Stimulated activated naive CD4-positive, alpha-beta T cell (primary cell): ENCODE measurements around the gene ANKRD9.
"Not testable (repeated sequence)": the region's sequence is repeated elsewhere in the genome, so short reads cannot be mapped to it uniquely, and the experiment has no call there.

ENCODE experiments used
- DNase-seq, 6 experiments: peaks; one replicate each; lab custom pipeline; 2025; lab: John Stamatoyannopoulos, UW

ANKRD9 gene

GRCh38 chr14:102538602-102539543 lies 29.3 kb upstream of the ANKRD9 start:
- no peak for DNase-seq

- no peak for DNase-seq
Measured at GRCh38 chr14:102537981-102538601, 28.5 kb upstream of the ANKRD9 start.

GRCh38 chr14:102532204-102532658 lies 22.7 kb upstream of the ANKRD9 start:
- no peak for DNase-seq

- no peak for DNase-seq
Measured at GRCh38 chr14:102530828-102531478, 21.4 kb upstream of the ANKRD9 start.

- no peak for DNase-seq
Measured at GRCh38 chr14:102528431-102529170, 19.0 kb upstream of the ANKRD9 start.

- no peak for DNase-seq
Measured at GRCh38 chr14:102525929-102526497, 16.4 kb upstream of the ANKRD9 start.

- DNase-seq = peak in 4 of 6 experiments; percentile 23 to 55 (median 42)
Measured at GRCh38 chr14:102525219-102525928, 15.8 kb upstream of the ANKRD9 start.

GRCh38 chr14:102524451-102525218 lies 15.1 kb upstream of the ANKRD9 start:
- peak; percentile 76 to 88 (median 82) for DNase-seq

GRCh38 chr14:102523569-102524450 lies 14.2 kb upstream of the ANKRD9 start:
- no peak for DNase-seq

- DNase-seq = no peak
Measured at GRCh38 chr14:102523200-102523568, 13.6 kb upstream of the ANKRD9 start.

- not testable (repeated sequence) for DNase-seq
Measured at GRCh38 chr14:102519709-102520108, 10.1 kb upstream of the ANKRD9 start.

GRCh38 chr14:102518063-102518648 lies 8.6 kb upstream of the ANKRD9 start:
- DNase-seq = no peak

- DNase-seq = no peak
Measured at GRCh38 chr14:102517392-102518062, 8.0 kb upstream of the ANKRD9 start.

GRCh38 chr14:102516531-102517391 lies 7.2 kb upstream of the ANKRD9 start:
- DNase-seq = peak in 5 of 6 experiments; percentile 23 to 70 (median 65)

GRCh38 chr14:102514987-102515733 lies 5.6 kb upstream of the ANKRD9 start:
- DNase-seq = no peak
